Testis (tissue), 3 donors: ENCODE measurements around the gene HNF1A. TPM values are rescaled to one million over a fixed set of nuclear protein-coding genes. Genes with fewer than 3 reads are reported as not detected.

Experiments used
- DNase-seq: peaks from one replicate; pipeline ENCODE4 v3.0.0-alpha.2; 2019
- H3K27ac ChIP-seq, 2 donors: fragments of 200-600 bp; sonication (generic); one replicate each; pipeline ENCODE4 v1.5.1; 2019
- H3K27me3 ChIP-seq: fragments of 200-600 bp; sonication (generic); one replicate; pipeline ENCODE4 v1.5.1; 2019
- H3K36me3 ChIP-seq: fragments of 200-600 bp; sonication (generic); one replicate; pipeline ENCODE4 v1.5.1; 2017; ENCODE audit warnings: low read depth; ENCODE audit errors: missing control alignments
- H3K4me1 ChIP-seq: fragments of 200-600 bp; sonication (generic); one replicate; pipeline ENCODE4 v1.5.1; 2019
- H3K4me3 ChIP-seq, 2 donors: fragments of 200-600 bp; sonication (generic); one replicate each; pipeline ENCODE4 v1.5.1; 2017 to 2019
- H3K9me3 ChIP-seq: fragments of 200-600 bp; sonication (generic); one replicate; pipeline ENCODE4 v1.5.1; 2017
- CTCF ChIP-seq, 3 experiments: fragments of 450-650 bp in 2 of 3; fragments of 200-600 bp in 1 of 3; sonication (generic) in 1 of 3; IDR thresholded peaks; one replicate each; pipeline ENCODE4 v1.5.1; 2016 to 2019; ENCODE audit warnings: antibody characterized with exemption in 3 of 3, mild to moderate bottlenecking in 2 of 3, moderate library complexity in 1 of 3
- POLR2A ChIP-seq: fragments of 450-650 bp; IDR thresholded peaks from one replicate; pipeline ENCODE4 v1.6.1; 2017; ENCODE audit warnings: antibody characterized with exemption, mild to moderate bottlenecking, moderate library complexity
- WGBS, 2 donors: methylation state at CpG; one replicate each; pipeline ENCODE4 v1.1.5; 2018; 5-methylcytosine and 5-hydroxymethylcytosine counted together
- intact Hi-C: fragments of 100-400 bp; cut with DNase I; formaldehyde crosslinking; loops from one replicate; pipeline ENCODE4 v1.15.1; 2023; ENCODE audit warnings: low total_unique reads
- polyA plus RNA-seq: library from polyadenylated mRNA; stranded (reverse); fragments of 350-450 nt; fragmentation: Illumina TruSeq; extraction: RNeasy Lipid Tissue Mini Kit (QIAGEN cat#74804); gene quantifications from one replicate; pipeline ENCODE4 v1.2.3, GENCODE V29; 2014; ENCODE audit warnings: low read depth, low replicate concordance; ENCODE audit not compliant: insufficient read depth
- total RNA-seq, 2 donors: library from RNA; depleted of rRNA; stranded (reverse); fragments of >200 nt; gene quantifications; one replicate each; pipeline ENCODE4 v1.2.3, GENCODE V29; 2016

HNF1A gene
- total and polyA plus RNA-seq, 3 donors from 2014 or later: 0.70 to 0.81 (median 0.79) TPM

GRCh38 chr12:120999191-121000120 is 21.1 kb downstream of the HNF1A start:
- H3K4me3 ChIP-seq: no peak overlapping the region
- no peak for DNase-seq
- H3K36me3 ChIP-seq: no peaks in the 10 kb centered on the region
- no peaks in the 10 kb centered on the region for H3K4me1 ChIP-seq
- WGBS, 2 donors: 51 to 61% methylated on average over 12 to 23 of the region's 23 CpGs
- no peaks in the 10 kb centered on the region for H3K27me3 ChIP-seq
- H3K27ac ChIP-seq: no peak overlapping the region
- no peaks in the 10 kb centered on the region for H3K9me3 ChIP-seq
- TF ChIP-seq POLR2A (no peak), CTCF (IDR thresholded peaks at IDR 0.05) (no peak)
- intact Hi-C loops: no loop called here

- Histone ChIP-seq H3K27ac (no peak overlapping the region), H3K4me1 (no peaks in the 10 kb centered on the region), H3K4me3 (no peak overlapping the region), H3K36me3 (peaks cover 4% of the 10 kb centered on the region), H3K27me3 (no peaks in the 10 kb centered on the region), H3K9me3 (no peaks in the 10 kb centered on the region)
- intact Hi-C loops: no loop called here
- WGBS, 2 donors: 78 to 86% methylated on average over 11 of the region's 11 CpGs
- no peak for DNase-seq
- TF ChIP-seq POLR2A (no peak), CTCF (IDR thresholded peaks at IDR 0.05) (no peak)
These were observed 22.2 kb downstream of the HNF1A start for GRCh38 chr12:121000530-121000929.

GRCh38 chr12:121001060-121001459 is 22.7 kb downstream of the HNF1A start:
- no peak for DNase-seq
- no peaks in the 10 kb centered on the region for H3K27me3 ChIP-seq
- no peaks in the 10 kb centered on the region for H3K4me1 ChIP-seq
- peaks cover 4% of the 10 kb centered on the region for H3K36me3 ChIP-seq
- H3K9me3 ChIP-seq: no peaks in the 10 kb centered on the region
- 84 to 90% methylated on average over 5 to 11 of the region's 11 CpGs for WGBS, 2 donors
- no peak for TF ChIP-seq CTCF (IDR thresholded peaks at IDR 0.05)
- no peak for TF ChIP-seq POLR2A
- intact Hi-C loops: no loop called here
- no peak overlapping the region for H3K4me3 ChIP-seq
- no peak overlapping the region for H3K27ac ChIP-seq

GRCh38 chr12:121001841-121002483 is 23.6 kb downstream of the HNF1A start:
- DNase-seq: no peak
- Histone ChIP-seq H3K27me3 (no peaks in the 10 kb centered on the region), H3K27ac (no peak overlapping the region), H3K4me1 (no peaks in the 10 kb centered on the region), H3K9me3 (no peaks in the 10 kb centered on the region), H3K4me3 (no peak overlapping the region), H3K36me3 (peaks cover 4% of the 10 kb centered on the region)
- 80 to 86% methylated on average over 8 to 16 of the region's 16 CpGs for WGBS, 2 donors
- intact Hi-C loops: no loop called here
- TF ChIP-seq POLR2A: no peak
- TF ChIP-seq CTCF (IDR thresholded peaks at IDR 0.05): no peak
